Heart left ventricle (tissue), 13 donors: ENCODE measurements around the gene NECTIN1.

Experiments
- POLR2A ChIP-seq, 2 donors: fragments of 450-650 bp; IDR thresholded peaks; one replicate each; pipeline ENCODE4 v1.6.1; 2017; ENCODE audit warnings: antibody characterized with exemption in 2 of 2, mild to moderate bottlenecking in 2 of 2, moderate library complexity in 2 of 2
- TF ChIP-seq, protein P1 (sequence below), 12 donors: fragments of 200-600 bp; sonication (generic) in 4 of 12; IDR thresholded peaks; one replicate each; pipeline versions ENCODE4 v1.5.0 to v1.8.0; 2018 to 2022; ENCODE audit warnings: antibody characterized with exemption in 12 of 12, mild to moderate bottlenecking in 5 of 12
- donor health status: ischemic (EF 13 %, LVEDD 7.1; RV severe dilation, severe dysfunction).
- donor health status: DM: no; HTN: yes; CAD: no.
- donor health status: DM: no; HTN: no; CAD: no.
- donor health status: ischemic (EF 25% LVEDD 6.9; RV normal size, moderate dysfunction).
- donor health status: ischemic (EF 25% LVEDD 5.7; RV mildly dilated, moderate dysfunction).
- donor health status: ischemic (EF 35%, LVEDD 5.7; RV mildly dilated, moderate dysfunction).
- donor health status: nonischemic (EF 11% LVEDD 7.7; RV severe dilation, severe dysfunction).
- donor health status: DM: yes; HTN: yes; CAD: no.
- donor health status: PGD.
- donor health status: ischemic (EF 29% LVEDD 5.4; RV normal size, mild dysfunction).
- donor health status: nonischemic (EF 23%, LVEDD 6.1; RV moderate dilation, normal function).

DNA sequence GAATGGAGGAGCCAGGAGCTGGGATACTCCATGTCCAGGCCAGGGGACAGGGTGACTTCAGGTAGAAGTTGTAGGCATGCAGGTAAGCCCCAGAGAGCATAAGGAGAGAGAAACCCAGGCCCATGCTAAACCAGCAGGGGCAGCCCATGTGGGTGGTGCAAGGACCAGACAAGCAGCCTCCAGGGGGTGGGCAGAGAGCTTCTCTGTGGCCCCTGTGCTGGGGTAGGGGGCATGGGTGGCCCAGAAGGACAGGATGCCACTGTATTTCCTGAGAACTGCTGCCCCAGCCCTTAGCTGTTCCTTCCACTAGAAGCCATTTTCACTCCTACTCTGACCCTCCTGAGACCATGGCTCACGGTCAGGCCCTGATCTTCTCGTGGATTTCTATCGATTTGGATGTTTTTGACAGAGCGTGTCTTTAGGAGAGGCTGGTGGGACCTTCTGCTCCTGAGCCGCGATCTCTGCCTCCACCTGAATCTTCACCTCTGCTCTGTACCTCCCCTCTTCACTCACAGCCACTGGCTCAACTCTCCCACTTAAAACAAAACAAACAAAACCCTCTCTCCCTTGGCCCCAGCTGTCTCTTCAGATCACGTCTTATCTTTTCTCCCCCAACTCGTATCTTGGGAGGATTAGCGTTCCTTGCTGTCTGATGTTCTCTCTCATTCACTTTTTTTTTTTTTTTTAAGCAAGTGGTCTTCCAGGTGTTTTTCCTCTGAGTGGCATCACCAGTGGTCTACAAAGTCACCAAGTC is 112.2 kb downstream of the NECTIN1 start:
- TF ChIP-seq, protein P1, sequence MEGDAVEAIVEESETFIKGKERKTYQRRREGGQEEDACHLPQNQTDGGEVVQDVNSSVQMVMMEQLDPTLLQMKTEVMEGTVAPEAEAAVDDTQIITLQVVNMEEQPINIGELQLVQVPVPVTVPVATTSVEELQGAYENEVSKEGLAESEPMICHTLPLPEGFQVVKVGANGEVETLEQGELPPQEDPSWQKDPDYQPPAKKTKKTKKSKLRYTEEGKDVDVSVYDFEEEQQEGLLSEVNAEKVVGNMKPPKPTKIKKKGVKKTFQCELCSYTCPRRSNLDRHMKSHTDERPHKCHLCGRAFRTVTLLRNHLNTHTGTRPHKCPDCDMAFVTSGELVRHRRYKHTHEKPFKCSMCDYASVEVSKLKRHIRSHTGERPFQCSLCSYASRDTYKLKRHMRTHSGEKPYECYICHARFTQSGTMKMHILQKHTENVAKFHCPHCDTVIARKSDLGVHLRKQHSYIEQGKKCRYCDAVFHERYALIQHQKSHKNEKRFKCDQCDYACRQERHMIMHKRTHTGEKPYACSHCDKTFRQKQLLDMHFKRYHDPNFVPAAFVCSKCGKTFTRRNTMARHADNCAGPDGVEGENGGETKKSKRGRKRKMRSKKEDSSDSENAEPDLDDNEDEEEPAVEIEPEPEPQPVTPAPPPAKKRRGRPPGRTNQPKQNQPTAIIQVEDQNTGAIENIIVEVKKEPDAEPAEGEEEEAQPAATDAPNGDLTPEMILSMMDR (IDR thresholded peaks at IDR 0.05) = no peak
- no peak for TF ChIP-seq POLR2A (IDR thresholded peaks at IDR 0.05)
